AG04449 (cell line): ENCODE data around the gene PDC.
"Not testable (repeated sequence)": the region's sequence is repeated elsewhere in the genome, so short reads cannot be mapped to it uniquely, and the experiment has no call there.

Experiments used
- CTCF ChIA-PET: fragments of 350-600 bp; formaldehyde crosslinking; extraction: SDS; loops from one replicate; lab custom pipeline; 2021; ENCODE audit warnings: antibody characterized with exemption; lab: Yijun Ruan, JAX
- POLR2A ChIA-PET: fragments of 400-600, 350-600 bp; formaldehyde crosslinking; extraction: SDS; loops from one replicate; lab custom pipeline; 2020; ENCODE audit warnings: antibody characterized with exemption, inconsistent platforms; lab: Yijun Ruan, JAX
- DNase-seq: peaks from one replicate; pipeline ENCODE4 v3.0.0-alpha.2; 2010; ENCODE audit warnings: low read depth, low spot score
- H3K4me3 ChIP-seq: 2 replicates; pipeline ENCODE4 v1.5.1; 2011; ENCODE audit warnings: low read depth, mild to moderate bottlenecking, control low read depth, low read length
- CTCF ChIP-seq: IDR thresholded peaks from one replicate; pipeline ENCODE4 v1.5.1; 2011; ENCODE audit warnings: mild to moderate bottlenecking, moderate library complexity, low read length, control low read depth, inconsistent platforms; ENCODE audit not compliant: insufficient read depth; ENCODE audit errors: missing control alignments

The PDC gene

GRCh38 chr1:186403632-186404031, 57.3 kb downstream of the PDC start:
- no peak for TF ChIP-seq CTCF
- DNase-seq: no peak
- H3K4me3 ChIP-seq: no peak overlapping the region
- ChIA-PET CTCF (interaction anchor here (0.7 to 3.2 kb wide), 27 partner anchors 8 to 586 kb away, joined by 3 to 16 read pairs (median 4); partner anchors contain the start of genes ODR4, PTGS2 and TPR), POLR2A (no interaction called here)

- H3K4me3 ChIP-seq, DNase-seq, POLR2A ChIA-PET: not testable (repeated sequence)
- CTCF ChIA-PET: interaction anchor here (1.0 to 1.6 kb wide), 2 partner anchors 26 to 585 kb away, joined by 3 to 6 read pairs; partner anchors contain the start of genes ODR4 and TPR
Observed at GRCh38 chr1:186401446-186401845, 59.5 kb downstream of the PDC start.
